KOPT-K1 (cell line): Measurements from ENCODE around the gene LYRM4.
"Not testable (repeated sequence)": the region's sequence is repeated elsewhere in the genome, so short reads cannot be mapped to it uniquely, and the experiment has no call there.

Experiments
- H3K27ac ChIP-seq: fragments of 200-600 bp; sonication (generic); 2 replicates; pipeline ENCODE4 v1.5.1; 2016; ENCODE audit warnings: antibody characterized with exemption, mild to moderate bottlenecking, low read depth, low read length; ENCODE audit not compliant: poor library complexity, severe bottlenecking
- H3K36me3 ChIP-seq: fragments of 200-600 bp; sonication (generic); 2 replicates; pipeline ENCODE4 v1.5.1; 2017; ENCODE audit warnings: antibody characterized with exemption, mild to moderate bottlenecking, low read length, moderate library complexity; ENCODE audit not compliant: insufficient read depth
- H3K9me3 ChIP-seq: fragments of 200-600 bp; sonication (generic); 2 replicates; pipeline ENCODE4 v1.5.1; 2017; ENCODE audit warnings: antibody characterized with exemption, low read length, mild to moderate bottlenecking; ENCODE audit not compliant: insufficient read depth, poor library complexity, severe bottlenecking

Gene LYRM4

GRCh38 chr6:5061152-5061551 lies 199.6 kb downstream of the LYRM4 start:
- Histone ChIP-seq H3K27ac (no peak overlapping the region), H3K36me3 (no peaks in the 10 kb centered on the region), H3K9me3 (no peaks in the 10 kb centered on the region)

GRCh38 chr6:5060439-5060838 lies 200.3 kb downstream of the LYRM4 start:
- H3K27ac ChIP-seq, H3K36me3 ChIP-seq, H3K9me3 ChIP-seq: not testable (repeated sequence)

- Histone ChIP-seq H3K36me3 (no peaks in the 10 kb centered on the region), H3K27ac (no peak overlapping the region), H3K9me3 (no peaks in the 10 kb centered on the region)
These were observed 201.5 kb downstream of the LYRM4 start for GRCh38 chr6:5059036-5059896.
